ENCODE measurements around the gene PCDHGB1. TPM values are rescaled to one million over a fixed set of nuclear protein-coding genes. Genes with fewer than 3 reads are reported as not detected.
"Not testable (repeated sequence)": the region's sequence is repeated elsewhere in the genome, so short reads cannot be mapped to it uniquely, and the experiment has no call there.

The PCDHGB1 gene
- total RNA-seq, 2 donors from 2014 or later = 2.6 to 2.8 TPM

GRCh38 chr5:141343242-141343952, 6.5 kb upstream of the PCDHGB1 start, which contains the start of gene PCDHGA3:
PCDHGA3 (plus strand) TSS chr5:141343829; CDS start chr5:141344034, 205 bp downstream.
- intact Hi-C loops (cut with DNase I) = no loop called here

GRCh38 chr5:141343953-141344463, 5.9 kb upstream of the PCDHGB1 start:
- intact Hi-C loops (cut with DNase I) = no loop called here
- DNase-seq (ENCODE audit: low spot score) = no peak

More at GRCh38 chr5:141343242-141343952, 6.5 kb upstream of the PCDHGB1 start, which contains the start of gene PCDHGA3:
- no peak for DNase-seq (ENCODE audit: low spot score)

DNA sequence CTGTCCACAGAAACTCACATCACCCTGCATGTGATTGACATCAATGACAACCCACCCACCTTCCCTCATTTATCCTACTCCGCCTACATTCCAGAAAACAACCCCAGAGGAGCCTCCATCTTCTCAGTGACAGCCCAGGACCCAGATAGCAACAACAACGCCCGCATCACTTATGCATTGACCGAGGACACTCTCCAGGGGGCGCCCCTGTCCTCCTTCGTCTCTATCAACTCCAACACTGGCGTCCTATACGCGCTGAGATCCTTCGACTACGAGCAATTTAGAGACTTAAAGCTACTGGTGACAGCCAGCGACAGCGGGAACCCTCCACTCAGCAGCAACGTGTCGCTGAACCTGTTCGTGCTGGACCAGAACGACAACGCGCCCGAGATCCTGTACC, 4.6 kb upstream of the PCDHGB1 start:
- peak; percentile 36 for DNase-seq (ENCODE audit: low spot score)
- intact Hi-C loops (cut with DNase I) = no loop called here

- intact Hi-C loops (cut with DNase I) = not testable (repeated sequence)
- peak; percentile 47 for DNase-seq (ENCODE audit: low spot score)
These were observed 3.9 kb upstream of the PCDHGB1 start for GRCh38 chr5:141346017-141346416.

DNA sequence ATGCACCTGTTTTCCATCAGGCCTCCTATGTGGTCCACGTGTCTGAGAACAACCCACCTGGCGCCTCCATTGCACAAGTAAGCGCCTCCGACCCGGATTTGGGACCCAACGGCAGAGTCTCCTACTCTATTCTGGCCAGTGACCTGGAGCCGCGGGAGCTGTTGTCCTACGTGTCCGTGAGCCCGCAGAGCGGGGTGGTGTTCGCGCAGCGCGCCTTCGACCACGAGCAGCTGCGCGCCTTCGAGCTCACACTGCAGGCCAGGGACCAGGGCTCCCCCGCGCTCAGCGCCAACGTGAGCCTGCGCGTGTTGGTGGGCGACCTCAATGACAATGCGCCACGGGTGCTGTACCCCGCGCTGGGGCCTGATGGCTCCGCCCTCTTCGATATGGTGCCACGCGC, 1.7 kb downstream of the PCDHGB1 start:
- intact Hi-C loops (cut with DNase I) = no loop called here
- no peak for DNase-seq (ENCODE audit: low spot score)

- intact Hi-C loops (cut with DNase I) = no loop called here
- DNase-seq (ENCODE audit: low spot score) = no peak
These were observed 5.1 kb downstream of the PCDHGB1 start, which contains the start of gene PCDHGA4 for GRCh38 chr5:141354900-141355469. PCDHGA4 (plus strand) TSS chr5:141355021; CDS start chr5:141355108, 87 bp downstream.

DNA sequence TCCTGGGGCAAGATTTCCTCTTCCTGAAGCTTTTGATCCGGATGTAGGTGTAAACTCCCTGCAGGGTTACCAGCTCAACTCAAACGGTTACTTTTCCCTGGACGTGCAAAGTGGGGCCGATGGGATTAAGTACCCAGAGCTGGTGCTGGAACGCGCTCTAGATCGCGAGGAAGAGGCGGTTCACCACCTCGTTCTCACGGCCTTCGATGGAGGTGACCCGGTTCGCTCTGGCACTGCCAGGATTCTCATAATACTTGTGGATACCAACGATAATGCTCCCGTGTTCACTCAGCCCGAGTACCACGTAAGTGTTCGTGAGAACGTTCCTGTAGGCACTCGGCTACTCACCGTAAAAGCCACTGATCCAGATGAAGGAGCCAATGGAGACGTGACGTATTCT, 5.7 kb downstream of the PCDHGB1 start:
- intact Hi-C loops (cut with DNase I) = no loop called here
- DNase-seq (ENCODE audit: low spot score) = no peak

- no peak for DNase-seq (ENCODE audit: low spot score)
- intact Hi-C loops (cut with DNase I) = no loop called here
These were observed 6.2 kb downstream of the PCDHGB1 start for GRCh38 chr5:141356133-141356532.

DNA sequence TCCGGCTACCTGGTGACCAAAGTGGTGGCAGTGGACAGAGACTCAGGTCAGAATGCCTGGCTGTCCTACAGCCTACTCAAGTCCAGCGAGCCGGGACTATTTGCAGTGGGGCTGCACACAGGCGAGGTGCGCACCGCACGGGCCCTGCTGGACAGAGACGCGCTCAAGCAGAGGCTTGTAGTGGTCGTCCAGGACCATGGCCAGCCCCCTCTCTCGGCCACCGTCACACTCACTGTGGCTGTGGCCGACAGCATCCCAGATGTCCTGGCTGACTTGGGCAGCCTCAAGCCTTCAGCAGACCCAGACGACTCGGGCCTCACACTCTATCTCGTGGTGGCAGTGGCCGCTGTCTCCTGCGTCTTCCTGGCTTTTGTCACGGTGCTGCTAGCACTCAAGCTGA, 7.1 kb downstream of the PCDHGB1 start:
- intact Hi-C loops (cut with DNase I) = no loop called here
- no peak for DNase-seq (ENCODE audit: low spot score)

GRCh38 chr5:141359790-141360426, 10.0 kb downstream of the PCDHGB1 start, which contains the start of gene PCDHGB2:
PCDHGB2 (plus strand) TSS chr5:141359994; CDS start chr5:141360136, 142 bp downstream.
- no peak for DNase-seq (ENCODE audit: low spot score)
- intact Hi-C loops (cut with DNase I) = no loop called here

DNA sequence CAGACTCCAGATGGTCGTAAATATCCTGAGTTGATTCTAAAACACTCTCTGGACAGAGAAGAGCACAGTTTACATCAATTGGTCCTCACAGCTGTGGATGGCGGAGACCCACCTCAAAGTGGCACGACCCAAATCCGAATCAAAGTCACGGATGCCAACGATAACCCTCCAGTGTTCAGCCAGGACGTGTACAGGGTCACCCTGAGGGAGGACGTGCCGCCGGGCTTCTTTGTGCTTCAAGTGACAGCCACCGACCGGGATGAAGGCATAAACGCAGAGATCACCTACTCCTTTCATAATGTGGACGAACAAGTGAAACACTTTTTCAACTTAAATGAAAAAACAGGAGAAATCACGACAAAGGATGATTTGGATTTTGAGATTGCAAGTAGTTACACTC, 10.8 kb downstream of the PCDHGB1 start:
- intact Hi-C loops (cut with DNase I) = no loop called here
- no peak for DNase-seq (ENCODE audit: low spot score)

GRCh38 chr5:141362719-141363118, 12.8 kb downstream of the PCDHGB1 start:
- intact Hi-C loops (cut with DNase I) = loop anchor here in 1 of 2 donors (2.0 kb wide), 1 partner anchor 26 kb away; no protein-coding TSS in a partner anchor
- DNase-seq (ENCODE audit: low spot score) = no peak

DNA sequence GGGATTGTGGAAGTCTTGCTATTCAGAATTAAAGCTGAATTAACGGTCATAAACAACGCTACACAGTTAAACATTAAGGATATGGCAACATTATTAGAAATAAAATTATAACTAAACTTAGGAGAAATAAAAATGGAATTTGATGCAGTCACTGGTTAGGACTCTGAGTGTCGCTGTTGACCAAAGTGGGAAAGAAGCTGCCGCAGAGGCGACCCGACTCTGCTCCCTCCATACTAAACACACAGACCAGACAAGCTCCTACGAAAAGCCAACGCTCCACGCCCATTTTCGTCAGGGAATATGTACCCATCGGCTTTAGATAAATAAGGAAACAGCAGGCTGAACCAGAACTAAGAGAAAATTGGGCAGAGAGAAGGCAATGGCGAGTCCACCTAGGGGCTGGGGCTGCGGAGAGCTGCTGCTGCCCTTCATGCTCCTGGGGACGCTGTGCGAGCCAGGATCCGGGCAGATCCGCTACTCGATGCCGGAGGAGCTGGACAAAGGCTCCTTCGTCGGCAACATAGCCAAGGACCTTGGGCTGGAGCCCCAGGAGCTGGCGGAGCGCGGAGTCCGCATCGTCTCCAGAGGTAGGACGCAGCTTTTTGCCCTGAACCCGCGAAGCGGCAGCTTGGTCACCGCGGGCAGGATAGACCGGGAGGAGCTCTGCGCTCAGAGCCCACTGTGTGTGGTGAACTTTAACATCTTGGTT, 14.2 kb downstream of the PCDHGB1 start, which contains the start of gene PCDHGA5:
Gene PCDHGA5 (plus strand): TSS at position 211 of the 709 bp plus-strand sequence. CDS start 169 bp downstream, at position 380.
- intact Hi-C loops (cut with DNase I) = loop anchor here in 1 of 2 donors (2.0 kb wide), 1 partner anchor 27 kb away; no protein-coding TSS in a partner anchor
- no peak for DNase-seq (ENCODE audit: low spot score)

DNA sequence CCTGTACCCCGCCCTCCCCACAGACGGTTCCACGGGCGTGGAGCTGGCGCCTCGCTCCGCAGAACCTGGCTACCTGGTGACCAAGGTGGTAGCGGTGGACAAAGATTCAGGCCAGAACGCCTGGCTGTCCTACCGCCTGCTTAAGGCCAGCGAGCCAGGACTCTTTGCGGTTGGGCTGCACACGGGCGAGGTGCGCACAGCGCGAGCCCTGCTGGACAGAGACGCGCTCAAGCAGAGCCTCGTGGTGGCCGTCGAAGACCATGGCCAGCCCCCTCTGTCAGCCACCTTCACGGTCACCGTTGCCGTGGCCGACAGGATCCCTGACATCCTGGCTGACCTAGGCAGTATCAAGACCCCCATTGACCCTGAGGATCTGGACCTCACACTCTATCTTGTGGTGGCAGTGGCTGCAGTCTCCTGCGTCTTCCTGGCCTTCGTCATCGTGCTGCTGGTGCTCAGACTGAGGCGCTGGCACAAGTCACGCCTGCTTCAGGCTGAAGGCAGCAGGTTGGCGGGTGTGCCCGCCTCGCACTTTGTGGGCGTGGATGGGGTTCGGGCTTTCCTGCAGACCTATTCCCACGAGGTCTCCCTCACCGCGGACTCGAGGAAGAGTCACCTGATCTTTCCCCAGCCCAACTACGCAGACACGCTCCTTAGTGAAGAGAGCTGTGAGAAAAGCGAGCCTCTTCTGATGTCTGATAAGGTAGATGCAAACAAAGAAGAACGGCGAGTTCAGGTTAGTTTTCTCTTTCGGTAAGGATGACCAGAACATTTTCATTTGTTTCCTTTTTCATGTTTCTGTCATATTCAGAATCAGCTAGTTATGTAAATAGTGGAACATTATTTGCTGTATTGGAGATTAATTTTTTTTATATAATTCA, 16.4 kb downstream of the PCDHGB1 start:
- intact Hi-C loops (cut with DNase I) = no loop called here
- DNase-seq (ENCODE audit: low spot score) = no peak

DNA sequence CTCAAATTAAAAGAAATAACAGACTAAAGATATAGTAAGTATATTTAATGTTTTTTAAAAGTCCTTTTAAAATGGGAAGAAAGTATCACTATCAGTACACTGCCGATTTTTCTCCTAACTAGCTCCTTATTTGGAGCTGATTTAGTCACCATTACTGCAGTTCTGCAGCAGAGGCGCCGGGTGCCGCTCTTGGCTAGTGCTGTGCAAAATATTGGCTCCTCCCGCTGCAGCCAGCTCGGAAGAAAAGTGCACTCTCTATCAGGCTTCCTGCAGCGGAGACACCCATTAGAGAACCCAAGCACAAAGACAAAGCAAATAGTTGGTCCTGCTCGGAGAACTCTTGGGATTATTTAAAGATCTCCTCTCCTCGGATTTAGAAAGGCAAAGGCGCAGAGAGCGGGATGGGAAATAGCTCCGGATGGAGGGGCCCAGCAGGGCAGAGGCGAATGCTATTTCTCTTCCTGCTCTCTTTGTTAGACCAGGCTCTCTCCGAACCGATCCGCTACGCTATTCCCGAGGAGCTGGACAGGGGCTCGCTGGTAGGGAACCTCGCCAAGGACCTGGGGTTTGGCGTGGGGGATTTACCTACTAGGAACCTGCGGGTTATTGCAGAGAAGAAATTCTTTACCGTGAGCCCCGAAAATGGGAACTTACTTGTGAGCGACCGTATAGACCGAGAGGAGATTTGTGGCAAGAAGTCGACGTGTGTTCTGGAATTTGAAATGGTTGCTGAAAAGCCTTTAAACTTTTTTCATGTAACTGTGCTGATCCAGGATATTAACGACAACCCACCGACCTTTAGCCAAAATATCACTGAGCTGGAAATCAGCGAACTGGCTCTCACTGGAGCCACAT, 20.3 kb downstream of the PCDHGB1 start, which contains the start of gene PCDHGB3:
Gene PCDHGB3 (plus strand): TSS at position 249 of the 855 bp plus-strand sequence. CDS start 153 bp downstream, at position 402.
- intact Hi-C loops (cut with DNase I) = no loop called here
- DNase-seq (ENCODE audit: low spot score) = no peak

DNA sequence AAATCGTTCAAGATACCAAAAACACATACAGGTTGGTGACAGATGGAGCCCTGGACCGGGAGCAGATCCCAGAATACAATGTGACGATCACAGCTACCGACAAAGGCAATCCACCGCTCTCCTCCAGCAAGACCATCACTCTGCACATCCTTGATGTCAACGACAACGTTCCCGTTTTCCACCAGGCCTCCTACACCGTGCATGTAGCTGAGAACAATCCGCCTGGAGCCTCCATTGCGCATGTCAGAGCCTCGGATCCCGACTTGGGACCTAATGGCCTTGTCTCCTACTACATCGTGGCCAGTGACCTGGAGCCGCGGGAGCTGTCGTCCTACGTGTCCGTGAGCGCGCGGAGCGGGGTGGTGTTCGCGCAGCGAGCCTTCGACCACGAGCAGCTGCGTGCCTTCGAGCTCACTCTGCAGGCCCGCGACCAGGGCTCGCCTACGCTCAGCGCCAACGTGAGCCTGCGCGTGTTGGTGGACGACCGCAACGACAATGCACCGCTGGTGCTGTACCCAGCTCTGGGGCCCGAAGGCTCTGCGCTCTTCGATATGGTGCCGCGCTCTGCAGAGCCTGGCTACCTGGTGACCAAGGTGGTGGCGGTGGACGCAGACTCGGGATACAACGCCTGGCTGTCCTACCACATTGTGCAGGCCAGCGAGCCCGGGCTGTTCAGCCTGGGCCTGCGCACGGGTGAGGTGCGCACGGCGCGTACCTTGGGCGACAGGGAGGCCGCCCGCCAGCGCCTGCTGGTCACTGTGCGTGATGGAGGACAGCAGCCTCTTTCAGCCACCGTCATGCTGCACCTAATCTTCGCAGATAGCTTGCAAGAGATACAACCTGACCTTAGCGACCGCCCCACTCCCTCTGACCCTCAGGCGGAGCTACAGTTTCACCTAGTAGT, 21.9 kb downstream of the PCDHGB1 start:
- DNase-seq (ENCODE audit: low spot score) = no peak
- intact Hi-C loops (cut with DNase I) = no loop called here
